C1 segment of cervical spinal cord (tissue), 14 donors: ENCODE data around the gene ACACB.
A peak's percentile ranks its signal among the peaks of the same experiment; 100 is the strongest.

Experiments
- DNase-seq, 14 donors: peaks; one replicate each; lab custom pipeline; 2025; lab: John Stamatoyannopoulos, UW

The ACACB gene

DNA sequence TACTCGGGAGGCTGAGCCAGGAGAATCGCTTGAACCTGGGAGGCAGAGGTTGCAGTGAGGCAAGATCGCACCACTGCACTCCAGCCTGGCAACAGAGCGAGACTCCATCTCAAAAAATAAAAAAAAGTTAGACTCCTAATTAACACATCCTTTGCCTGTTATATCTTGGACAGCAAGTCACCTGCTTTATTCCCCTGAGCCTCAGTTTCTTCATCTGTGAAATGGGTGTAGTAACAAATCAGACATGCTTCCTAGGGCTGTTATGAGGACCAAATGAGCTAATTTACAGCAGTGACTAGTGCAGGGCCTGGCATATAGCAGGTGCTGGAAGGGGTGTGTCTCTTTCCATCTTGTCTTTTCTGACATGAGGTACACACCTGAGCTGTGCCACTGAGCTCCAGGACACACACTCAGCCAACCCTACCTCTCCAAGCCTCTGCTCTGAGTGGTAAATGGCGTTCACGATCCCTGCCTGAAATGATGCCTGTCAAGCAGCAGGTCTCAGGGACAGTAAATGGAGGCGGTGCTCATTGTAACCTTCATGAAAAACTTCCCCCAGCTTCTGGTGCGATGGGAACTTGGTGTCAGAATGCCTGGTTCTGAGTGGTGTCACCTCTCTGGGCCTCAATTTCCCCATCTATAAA lies 161.0 kb downstream of the ACACB start:
- no peak for DNase-seq

DNA sequence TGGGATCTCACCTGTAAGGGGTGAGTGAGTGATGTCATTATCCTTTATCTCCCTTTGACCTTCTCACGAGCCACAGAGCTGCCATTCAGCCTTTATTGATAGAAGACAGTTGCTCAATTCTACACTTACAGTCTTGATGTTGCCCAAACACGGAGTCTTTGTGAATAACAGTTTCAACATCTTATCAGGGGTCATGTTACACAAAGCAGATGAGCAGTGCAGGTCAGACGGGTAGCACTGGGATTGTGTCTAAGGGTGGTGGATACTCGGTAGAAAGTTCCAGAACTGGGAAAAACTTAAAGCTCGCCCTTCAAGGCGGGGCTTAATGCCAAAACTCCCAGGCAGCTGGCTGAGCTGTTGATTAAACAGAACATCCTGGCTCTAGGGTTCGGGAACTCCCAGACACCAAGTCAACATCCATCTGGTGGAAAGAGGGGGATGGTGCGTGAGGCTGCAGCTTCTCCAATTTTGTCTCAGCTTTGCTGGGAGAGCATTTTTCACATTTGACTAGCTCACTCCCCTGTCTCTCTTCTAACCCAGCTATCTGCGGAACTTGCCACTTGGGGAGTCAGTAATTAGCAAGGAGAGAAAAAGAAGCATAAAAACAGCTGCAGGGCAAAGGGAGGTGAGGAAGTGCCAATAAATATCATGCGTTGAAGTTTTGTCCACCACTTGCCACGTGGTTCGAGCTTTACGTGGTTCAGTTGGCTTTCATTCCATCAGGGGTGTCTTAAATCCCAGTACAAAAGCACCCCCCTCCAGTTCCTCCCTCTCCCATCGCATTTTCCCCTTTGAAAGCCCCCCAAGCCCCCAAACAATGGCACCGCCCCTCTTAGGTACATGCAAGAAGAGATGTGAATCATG lies 161.7 kb downstream of the ACACB start:
- DNase-seq, result no peak

DNA sequence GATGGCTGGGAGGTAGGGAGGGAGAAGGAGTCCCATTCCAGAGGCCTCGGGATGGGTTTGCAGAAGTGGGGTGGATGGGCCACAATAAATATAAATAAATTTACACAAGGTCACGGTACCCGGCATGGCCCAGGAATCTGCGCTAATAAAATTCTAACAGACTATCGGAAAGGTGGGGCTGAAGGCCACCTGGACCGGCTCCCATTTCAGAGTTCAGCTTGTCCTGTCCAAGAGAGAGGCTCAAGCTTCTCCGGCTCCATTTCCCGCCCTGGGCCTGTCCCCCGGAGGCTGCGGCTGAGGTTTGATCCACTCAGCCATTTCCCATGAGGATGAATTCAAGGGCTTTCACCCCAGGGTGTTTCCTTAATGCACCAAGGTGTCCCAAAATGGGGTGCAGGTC lies 162.5 kb downstream of the ACACB start:
- DNase-seq, result no peak

DNA sequence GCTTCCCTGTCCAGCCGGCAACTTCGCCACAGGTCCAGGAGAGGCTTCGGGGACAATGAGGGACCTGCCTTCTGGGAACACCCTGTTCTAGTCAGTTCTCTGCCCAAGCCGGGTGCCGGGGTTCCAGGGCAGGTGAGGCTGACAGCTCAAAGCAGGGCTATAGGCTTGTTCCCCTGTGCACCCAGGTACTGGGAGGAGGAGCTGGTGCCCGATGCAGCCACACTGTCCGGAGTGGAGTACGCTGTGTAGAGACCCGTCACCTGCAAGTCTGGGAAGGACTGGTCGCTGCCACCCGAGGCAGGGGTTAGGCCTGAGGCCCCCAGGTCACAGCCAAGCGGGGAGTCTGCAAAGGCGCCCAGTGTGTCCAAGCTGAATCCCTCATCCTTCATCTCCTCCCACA lies 163.1 kb downstream of the ACACB start:
- DNase-seq, result no peak

DNA sequence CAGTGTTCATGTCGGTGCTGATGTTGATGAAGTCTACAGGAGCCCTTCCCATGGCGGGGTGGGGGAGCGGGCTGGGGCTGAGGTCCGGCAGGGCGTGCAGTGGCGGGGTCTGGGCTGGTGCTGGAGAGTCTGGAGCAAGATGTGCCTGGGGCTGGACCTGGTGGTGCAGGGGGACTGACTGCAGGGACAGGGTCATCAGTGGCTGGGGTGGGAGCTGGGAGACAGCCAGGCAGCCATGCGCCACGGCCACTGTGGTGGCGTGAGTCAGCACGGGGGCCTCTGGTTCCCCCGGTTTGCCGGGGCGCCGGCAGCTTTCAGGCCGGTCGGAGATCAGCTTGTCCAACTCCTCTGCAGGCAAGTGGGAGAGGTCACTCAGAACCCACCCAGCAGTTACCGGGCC lies 165.1 kb downstream of the ACACB start:
- no peak for DNase-seq

DNA sequence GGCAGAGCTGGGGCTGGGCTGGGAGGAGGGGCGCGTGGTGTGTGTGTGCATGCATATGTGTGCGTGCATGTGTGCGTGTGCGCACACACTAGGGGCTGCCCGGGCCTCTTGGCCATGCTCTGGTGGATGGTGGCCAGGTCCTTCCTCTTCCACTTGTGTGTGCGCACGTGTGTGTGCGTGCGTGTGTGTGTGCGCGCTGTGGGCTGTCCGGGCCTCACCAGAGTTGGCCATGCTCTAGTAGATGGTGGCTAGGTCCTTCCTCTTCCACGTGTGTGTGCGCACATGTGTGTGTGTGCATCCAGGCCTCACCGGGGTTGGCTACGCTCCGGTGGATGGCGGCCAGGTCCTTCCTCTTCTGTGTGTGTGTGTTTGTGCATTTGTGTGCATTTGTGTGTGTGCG lies 168.0 kb downstream of the ACACB start:
- no peak for DNase-seq

DNA sequence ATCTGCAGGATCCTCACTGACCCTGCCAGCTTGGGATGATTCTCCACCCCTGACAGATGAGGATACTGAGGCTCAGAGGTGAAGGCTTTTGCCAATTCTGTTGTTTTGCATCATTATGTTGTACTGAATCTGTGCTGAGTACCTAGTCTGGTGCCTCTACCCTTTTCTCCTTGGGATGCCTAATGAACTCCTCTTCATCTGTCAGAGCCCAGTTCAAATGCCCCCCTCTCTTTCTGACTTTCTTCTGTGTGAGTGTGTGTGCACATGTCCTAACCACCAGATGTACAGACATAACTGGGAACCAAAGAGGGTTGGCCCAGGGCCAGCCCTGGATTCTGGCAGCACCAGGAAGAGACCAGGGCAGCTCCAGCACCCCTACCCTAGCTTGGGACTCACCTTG lies 169.9 kb downstream of the ACACB start:
- DNase-seq, result no peak

DNA sequence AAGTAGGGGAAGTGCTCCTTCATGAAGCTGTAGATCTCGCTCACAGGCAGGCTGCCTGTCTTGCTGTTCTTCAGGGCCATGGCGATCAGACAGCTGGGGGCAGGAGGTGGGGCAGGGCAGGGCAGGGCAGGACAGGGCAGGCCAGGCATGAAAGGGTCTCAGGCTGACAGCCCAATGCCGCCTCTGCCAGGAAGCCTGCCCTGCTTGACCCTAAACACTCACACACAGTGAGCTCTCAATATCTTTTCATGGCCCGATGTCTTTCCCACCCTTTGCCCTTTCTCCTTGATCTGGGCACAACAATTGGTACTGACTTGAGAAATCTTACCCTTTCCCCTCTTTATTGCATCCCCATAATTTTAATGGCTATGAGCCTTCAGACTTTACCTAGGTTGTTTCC lies 170.3 kb downstream of the ACACB start:
- no peak for DNase-seq

DNA sequence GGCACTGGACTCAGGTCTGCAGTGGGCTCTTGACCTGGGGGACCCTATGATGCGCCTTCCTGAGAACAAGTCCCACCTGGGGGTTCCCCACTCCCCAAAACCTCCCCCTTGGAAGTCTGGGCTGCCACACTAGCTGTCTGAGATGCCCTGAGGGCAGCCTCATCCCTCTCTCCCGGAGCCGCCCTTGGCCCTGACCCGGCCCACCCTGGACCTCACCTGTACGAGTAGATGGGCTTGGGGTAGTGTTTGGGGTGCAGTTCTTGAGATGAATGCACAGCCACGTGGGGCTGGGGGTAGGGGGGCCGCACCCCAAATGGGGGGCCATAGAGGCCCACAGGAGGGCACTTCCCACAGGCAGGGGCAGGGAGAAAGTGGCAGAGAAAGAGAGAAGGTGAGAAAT lies 170.8 kb downstream of the ACACB start:
- no peak for DNase-seq

DNA sequence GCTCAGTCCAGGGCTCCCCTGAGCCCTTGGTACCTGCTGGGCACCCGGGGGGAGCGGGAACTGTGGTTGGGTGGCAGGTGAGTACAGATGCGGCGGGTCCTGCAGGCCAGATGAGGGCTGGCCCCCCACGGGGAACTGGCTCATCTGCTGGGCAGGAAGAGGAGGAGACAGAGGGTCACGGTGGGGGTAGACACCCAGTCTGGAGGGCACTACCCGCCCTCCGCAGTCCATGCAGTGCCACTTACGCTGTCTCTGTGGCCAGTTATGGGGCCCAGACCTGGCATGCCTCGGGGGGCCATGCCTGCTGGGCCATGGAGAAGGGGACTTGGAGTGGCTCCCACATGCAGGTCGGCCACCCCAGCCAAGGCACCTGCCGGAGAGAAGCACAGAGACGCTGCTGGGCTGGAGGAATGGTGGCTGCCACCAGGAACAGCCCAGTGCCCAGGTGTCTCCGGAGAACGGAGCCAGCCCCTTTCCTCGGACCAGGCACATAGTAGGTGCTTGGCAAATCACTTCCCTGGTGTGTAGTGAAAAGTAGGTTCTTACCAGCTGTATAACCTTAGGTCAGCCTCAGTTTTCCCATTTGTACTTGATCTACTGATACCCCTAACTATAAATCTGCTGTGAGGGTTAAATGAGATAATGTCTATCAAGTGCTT lies 171.6 kb downstream of the ACACB start:
- DNase-seq, result no peak

DNA sequence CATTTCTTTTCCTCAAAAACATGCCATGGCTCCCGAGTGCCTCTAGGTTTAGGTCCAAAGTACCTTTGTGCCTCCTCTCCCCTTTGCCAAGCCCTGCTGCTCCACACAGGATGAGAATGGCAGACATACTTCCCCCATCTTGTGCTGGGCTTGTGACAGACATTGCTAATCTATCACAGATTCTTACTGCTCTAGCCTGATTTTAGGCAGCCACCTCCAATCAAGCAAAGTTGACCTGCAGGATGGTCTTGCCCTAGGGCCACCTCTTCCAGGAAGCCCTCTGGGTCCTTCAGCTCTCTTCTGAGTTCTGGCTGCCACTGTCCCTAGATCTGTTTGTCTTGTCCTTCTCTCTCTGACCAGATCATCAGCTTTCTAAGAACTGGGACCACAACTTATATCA lies 172.2 kb downstream of the ACACB start:
- DNase-seq, result no peak

DNA sequence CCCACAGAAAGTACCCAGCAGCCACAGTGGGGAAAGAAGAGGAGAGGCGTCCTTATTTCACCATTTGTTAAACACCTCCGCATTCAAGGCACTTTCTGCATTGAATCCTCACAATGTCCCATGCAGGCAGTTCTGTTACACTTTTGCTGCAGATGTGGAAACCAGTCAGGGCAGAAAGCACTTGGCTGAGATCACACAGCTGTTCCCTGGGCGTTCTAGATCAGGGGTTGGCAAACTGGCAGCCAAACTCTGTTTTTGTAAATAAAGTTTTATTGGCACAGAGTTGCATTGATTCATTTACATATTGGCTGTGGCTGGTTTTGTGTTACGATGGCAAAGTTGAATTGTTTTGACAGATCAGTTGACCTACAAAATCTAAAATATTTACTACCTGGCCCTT lies 172.6 kb downstream of the ACACB start:
- DNase-seq, result no peak

DNA sequence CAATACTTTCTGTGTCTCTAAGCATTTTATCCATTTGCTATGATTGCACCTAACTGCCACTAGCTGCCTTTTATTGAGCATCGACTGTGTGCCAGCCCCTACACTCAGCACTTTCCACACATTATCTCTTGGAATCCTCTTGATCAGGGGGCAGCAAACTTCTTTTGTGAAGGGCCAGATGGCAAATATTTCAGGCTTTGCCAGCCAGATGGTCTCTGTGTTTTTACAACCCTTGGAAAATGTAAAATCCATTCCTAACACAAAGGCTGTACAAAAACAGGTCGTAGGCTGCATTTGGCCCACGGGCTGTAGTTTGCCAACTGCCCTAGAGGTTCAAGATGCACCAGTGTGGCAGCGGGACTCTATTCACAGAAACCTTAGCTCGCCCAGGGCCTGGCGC lies 173.2 kb downstream of the ACACB start:
- no peak for DNase-seq

DNA sequence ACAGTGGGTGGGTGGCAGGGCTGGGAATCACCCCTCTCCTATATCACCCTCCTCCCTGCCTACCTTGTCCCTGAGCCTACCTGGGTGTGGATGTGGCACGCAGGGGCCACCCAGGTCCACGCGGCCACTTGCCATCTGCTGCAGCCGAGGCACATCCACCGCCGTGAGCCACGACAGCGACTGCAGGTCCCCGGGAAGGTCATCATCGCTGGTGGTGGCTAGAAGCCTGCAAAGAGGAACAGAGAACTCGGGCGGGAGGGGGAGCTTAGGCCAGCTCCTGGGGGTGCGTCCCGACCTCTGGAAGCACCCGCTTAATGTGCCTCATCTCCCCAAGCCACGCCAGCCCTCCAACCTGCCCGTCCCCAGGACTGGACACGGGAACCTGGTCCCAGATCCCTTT lies 173.7 kb downstream of the ACACB start:
- no peak for DNase-seq

DNA sequence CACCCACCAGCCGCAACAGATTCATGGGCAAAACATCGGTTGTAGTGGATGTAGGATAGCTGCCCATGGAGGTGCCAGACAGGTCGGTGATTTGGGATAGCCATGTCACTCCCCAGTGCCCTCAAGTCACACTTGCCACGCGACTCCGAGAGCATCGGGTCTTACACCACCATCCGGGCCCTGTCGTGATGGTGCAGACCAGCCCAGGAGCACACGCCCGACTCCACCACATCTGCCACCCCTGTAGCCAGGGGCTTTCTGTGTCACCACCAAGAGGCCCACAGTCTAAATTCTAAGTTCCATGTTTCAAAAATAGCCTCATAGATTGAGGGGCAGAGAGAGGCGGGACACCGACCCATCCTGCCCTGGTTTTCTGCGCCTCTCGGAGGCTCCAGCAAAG lies 174.7 kb downstream of the ACACB start:
- no peak for DNase-seq

DNA sequence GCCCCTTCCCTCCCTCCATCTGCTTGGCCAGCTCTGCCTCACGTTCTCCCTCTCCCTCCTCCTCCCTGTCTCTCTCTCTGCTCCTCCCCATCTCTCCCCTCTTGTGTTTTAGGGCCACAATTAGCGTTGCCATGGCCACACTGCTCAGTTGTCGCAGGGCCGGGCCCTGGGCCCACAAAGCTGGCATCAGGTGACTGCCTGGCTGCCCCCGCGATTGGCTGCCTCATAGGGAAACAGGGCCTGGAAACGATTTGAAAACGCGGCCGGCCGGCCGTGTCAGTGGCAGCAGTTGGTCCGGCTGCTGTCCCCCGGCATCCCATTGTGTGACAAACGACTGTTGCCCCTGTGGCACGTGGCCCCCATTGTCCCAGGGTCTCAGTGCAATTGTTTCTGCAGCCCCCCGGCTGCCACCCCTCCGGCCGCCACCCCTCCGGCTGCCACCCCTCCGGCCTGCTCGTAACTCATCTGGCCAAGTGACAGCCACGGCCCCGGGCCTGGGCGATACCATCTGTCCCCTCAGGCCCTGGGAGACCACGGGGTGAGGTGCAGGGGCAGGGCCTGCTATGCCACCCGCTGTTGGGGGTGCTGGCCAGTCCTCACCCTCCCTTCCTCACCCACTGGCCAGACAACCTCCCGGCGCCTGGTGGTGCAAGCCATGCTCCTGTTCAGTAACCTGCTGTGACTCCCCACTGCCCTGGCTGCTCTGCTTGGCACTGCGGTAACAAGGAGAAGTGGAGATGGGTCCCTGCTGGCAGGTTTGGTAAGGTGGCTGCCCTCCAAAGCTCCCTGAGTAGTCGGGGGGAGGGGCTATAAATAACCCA lies 175.3 kb downstream of the ACACB start:
- DNase-seq, result peak; percentile 10 to 99 (median 70)

DNA sequence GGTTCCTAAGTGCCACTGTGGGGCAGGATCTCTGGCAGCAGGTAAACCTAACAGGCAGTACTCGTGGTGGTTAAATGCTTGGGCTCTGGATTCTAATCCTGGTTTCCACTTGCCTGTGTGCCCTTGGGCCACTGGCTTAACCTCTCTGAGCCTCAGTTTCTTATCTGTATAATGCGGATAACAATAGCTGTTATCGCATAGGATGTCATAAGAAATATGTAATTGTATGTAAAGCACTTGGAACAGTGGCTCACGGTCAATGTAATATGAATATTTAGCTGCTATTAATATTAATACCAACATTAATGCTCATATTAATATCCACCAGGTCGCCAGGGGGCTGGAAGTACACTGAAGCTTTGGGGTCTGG lies 175.9 kb downstream of the ACACB start:
- no peak for DNase-seq

DNA sequence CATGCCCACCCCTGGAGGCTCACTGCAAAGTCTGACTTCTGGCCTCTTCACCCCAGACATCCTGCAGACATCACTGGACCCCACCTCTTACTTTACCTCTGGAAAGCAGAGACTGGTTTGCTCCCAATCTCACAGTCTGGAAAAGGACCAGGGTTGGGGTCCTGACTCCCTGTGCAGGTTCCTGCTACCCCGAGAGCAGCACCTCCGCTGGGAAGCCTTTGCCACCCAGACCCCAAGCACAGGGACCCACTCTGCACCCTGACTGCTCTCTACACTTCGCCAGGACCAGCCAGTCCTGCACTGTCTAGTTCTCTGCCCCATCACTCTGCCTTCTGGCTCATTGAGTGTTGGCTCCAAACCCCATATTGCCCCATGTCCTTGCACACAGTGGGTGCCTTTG lies 176.7 kb downstream of the ACACB start:
- no peak for DNase-seq

DNA sequence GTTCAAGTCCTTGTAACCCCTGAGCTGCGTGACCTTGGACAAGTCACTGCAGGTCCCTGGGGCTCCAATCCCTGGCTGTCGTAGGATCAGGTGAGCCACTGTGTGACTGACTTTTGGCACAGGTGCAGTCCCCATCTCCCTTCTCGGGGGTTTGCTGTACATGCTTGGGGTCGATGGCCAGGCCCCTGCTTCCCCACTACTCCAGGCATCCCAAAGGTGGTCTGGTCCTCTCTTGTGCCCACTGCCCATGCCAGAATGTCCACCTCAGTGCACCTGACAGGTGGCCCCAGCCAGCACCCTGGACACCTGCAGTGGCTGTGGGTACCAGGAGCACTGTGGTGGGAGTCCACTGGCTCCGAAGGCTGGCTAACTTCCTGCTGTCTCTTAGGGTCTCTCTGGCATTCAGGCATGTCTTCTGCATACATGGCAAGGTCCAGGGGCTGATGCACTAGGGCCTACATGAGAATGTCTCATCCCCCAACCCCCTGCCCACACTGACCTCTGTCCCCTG lies 178.0 kb downstream of the ACACB start:
- no peak for DNase-seq

DNA sequence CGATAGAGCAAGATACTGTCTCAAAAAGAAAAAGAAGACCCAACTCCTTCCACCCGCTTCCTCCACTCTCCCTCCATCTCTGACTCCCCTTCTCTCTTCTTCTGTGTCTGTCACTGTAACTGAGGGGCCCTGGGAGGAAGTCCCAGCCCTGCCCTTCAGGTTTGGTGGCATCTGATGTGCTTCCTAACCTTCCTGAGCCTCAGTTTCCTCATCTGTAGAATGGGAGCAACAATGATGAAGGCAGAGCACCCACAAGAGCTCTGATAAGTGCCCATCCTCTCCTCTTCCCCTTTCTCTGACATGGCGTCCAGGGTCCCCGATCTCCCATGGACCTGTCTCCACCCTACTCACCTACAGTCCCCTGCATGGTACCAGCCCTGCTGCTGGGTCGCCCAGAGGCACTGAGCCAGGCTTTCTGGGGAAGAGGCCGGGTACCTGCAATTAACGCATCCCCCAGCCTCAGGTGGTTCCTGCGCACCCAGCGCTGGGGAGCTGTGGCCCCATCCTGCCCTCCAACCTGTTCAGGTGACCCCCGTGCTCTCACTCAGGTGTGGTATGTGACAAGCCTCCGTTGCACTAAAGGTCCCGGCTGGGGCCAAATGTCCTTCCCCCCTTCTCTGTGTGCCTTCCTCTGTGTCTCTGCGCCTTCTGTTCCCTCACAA lies 179.5 kb downstream of the ACACB start:
- no peak for DNase-seq

DNA sequence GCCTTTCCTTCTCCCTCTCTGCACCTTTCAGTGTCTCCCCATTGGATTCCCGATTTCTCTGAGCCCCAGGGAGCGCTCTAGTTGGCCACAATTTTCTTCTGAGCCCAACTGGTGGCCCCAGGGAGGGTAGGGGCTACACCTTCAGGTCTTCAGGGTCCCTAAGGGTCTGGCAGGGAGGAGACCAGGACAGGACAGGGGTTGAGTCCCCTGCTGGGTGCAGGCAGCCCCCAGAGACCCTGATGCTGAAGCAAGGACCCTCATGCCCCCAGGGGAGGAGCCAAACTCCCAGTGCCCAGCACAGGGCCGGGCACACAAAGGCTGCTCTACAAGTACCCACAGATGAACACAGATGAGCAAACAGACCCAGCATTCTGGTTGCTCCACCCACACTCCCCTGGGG lies 180.0 kb downstream of the ACACB start:
- no peak for DNase-seq
